K562 (cell line): Measurements from ENCODE around the gene ADGRA1. TPM values are rescaled to one million over a fixed set of nuclear protein-coding genes. Genes with fewer than 3 reads are reported as not detected.

Source experiments
- ATAC-seq: fragments of 200-7000 bp; cut with Tn5 transposase; 3 replicates; pipeline ENCODE4 v1.9.1; 2020; ENCODE audit warnings: moderate library complexity
- BruUV-seq: library from RNA; stranded (reverse); fragments of 400-500 nt; replicated peaks from 2 replicates; lab custom pipeline; 2021; lab: Mats Ljungman, UMichigan
- CTCF ChIA-PET: fragments of 300-600 bp; formaldehyde crosslinking; extraction: SDS; loops from one replicate; lab custom pipeline; 2021; ENCODE audit warnings: low intra/inter-chr PET ratio; lab: Yijun Ruan, JAX
- POLR2A ChIA-PET: fragments of 300-600, 350-650 bp; sonication (Branson Sonifier 250); formaldehyde crosslinking; extraction: SDS; loops from one replicate; lab custom pipeline; 2021; ENCODE audit warnings: antibody characterized with exemption, inconsistent platforms; lab: Yijun Ruan, JAX
- DNase-seq, 4 experiments: peaks; one replicate each; pipeline versions ENCODE4 v3.0.0 to v3.0.0-alpha.2; 2011 to 2018; ENCODE audit warnings: low spot score in 3 of 4, mixed read lengths in 3 of 4; ENCODE audit errors: extremely low read depth in 1 of 4
- FAIRE-seq: peaks from 2 replicates; lab custom pipeline; 2011; peaks lifted over from hg19 to GRCh38; lab: Jason Lieb, UNC
- H2AFZ ChIP-seq: 2 replicates; pipeline ENCODE4 v1.6.0; 2011; ENCODE audit warnings: low read depth, low read length, control low read depth, inconsistent platforms
- H3K27ac ChIP-seq: fragments of 200-600 bp; 3 replicates; pipeline ENCODE4 v1.8.0; 2011; ENCODE audit warnings: low read depth, mild to moderate bottlenecking, control low read depth, inconsistent platforms, low read length, moderate library complexity, mixed read lengths; ENCODE audit errors: extremely low read depth
- H3K27me3 ChIP-seq, 2 experiments: fragments of 300-600 bp in 1 of 2; 2 replicates in 1 of 2; 3 replicates in 1 of 2; pipeline versions ENCODE4 v1.6.0 to v1.8.0; 2011; ENCODE audit warnings: inconsistent platforms in 2 of 2, low read length in 2 of 2, mild to moderate bottlenecking in 1 of 2, mixed read lengths in 1 of 2, moderate library complexity in 1 of 2; ENCODE audit not compliant: control insufficient read depth in 2 of 2, insufficient read depth in 2 of 2
- H3K36me3 ChIP-seq: fragments of 300-600 bp; 3 replicates; pipeline ENCODE4 v1.8.0; 2011; ENCODE audit warnings: mild to moderate bottlenecking, low read length, inconsistent platforms; ENCODE audit not compliant: control insufficient read depth, insufficient read depth
- H3K4me1 ChIP-seq, 2 experiments: fragments of 200-600 bp in 1 of 2; replicated peaks in 1 of 2; 2 replicates in 1 of 2; 3 replicates in 1 of 2; pipeline versions ENCODE4 v1.5.1 to v1.8.0; 2011; ENCODE audit warnings: inconsistent platforms in 2 of 2, low read length in 2 of 2, mild to moderate bottlenecking in 1 of 2, mixed read lengths in 1 of 2, moderate library complexity in 1 of 2; ENCODE audit not compliant: control insufficient read depth in 2 of 2, insufficient read depth in 2 of 2
- H3K4me2 ChIP-seq: 2 replicates; pipeline ENCODE4 v1.6.1; 2011; ENCODE audit warnings: low read length, control low read depth, inconsistent platforms, mixed read lengths; ENCODE audit not compliant: insufficient read depth
- H3K4me3 ChIP-seq: fragments of 200-600 bp; sonication (generic), shearing (Covaris generic); 2 replicates; pipeline ENCODE4 v1.5.1; 2016; ENCODE audit warnings: control low read depth, inconsistent platforms
- H3K79me2 ChIP-seq: fragments of 200-600 bp; 3 replicates; pipeline ENCODE4 v1.8.0; 2011; ENCODE audit warnings: low read length, inconsistent platforms; ENCODE audit not compliant: control insufficient read depth, insufficient read depth
- H3K9ac ChIP-seq, 2 experiments: 2 replicates each; pipeline versions ENCODE4 v1.6.0 to v1.6.1; 2011; ENCODE audit warnings: low read depth in 2 of 2, low read length in 2 of 2, control low read depth in 1 of 2, inconsistent platforms in 1 of 2, mild to moderate bottlenecking in 1 of 2, mixed read lengths in 1 of 2; ENCODE audit not compliant: insufficient read depth in 1 of 2
- H3K9me1 ChIP-seq: one replicate; pipeline ENCODE4 v1.6.0; 2011; ENCODE audit warnings: inconsistent platforms, mild to moderate bottlenecking, low read length, moderate library complexity; ENCODE audit not compliant: control insufficient read depth, insufficient read depth
- H3K9me3 ChIP-seq: replicated peaks from 2 replicates; pipeline ENCODE4 v1.5.1; 2011; ENCODE audit warnings: low read depth, low read length, inconsistent platforms; ENCODE audit not compliant: control insufficient read depth, insufficient read depth
- H4K20me1 ChIP-seq: replicated peaks from 2 replicates; pipeline ENCODE4 v1.6.1; 2011; ENCODE audit warnings: low read length, inconsistent platforms, mixed read lengths; ENCODE audit not compliant: control insufficient read depth, insufficient read depth
- KDM5B ChIP-seq: fragments of 200-600 bp; sonication (generic); IDR thresholded peaks from 2 replicates; pipeline ENCODE4 v1.6.1; 2012; ENCODE audit warnings: low read depth, mild to moderate bottlenecking, moderate library complexity, low read length, control low read depth, inconsistent platforms; ENCODE audit not compliant: insufficient replicate concordance
- PHF8 ChIP-seq: fragments of 200-600 bp; sonication (generic); IDR thresholded peaks from 2 replicates; pipeline ENCODE4 v1.6.1; 2012; ENCODE audit warnings: mixed run types, mild to moderate bottlenecking, inconsistent platforms, low read length, moderate library complexity, borderline replicate concordance
- RHOXF2B ChIP-seq: fragments of 250-450 bp; sonication (Bioruptor Pico); conservative IDR thresholded peaks from 2 replicates; pipeline ENCODE4 v1.5.1; 2021
- ZNF551 ChIP-seq: fragments of 250-450 bp; sonication (Bioruptor Pico); IDR thresholded peaks from 2 replicates; pipeline ENCODE4 v1.5.0; 2021; ENCODE audit warnings: mild to moderate bottlenecking, moderate library complexity
- ZNF589 ChIP-seq: fragments of 200-800 bp; sonication (Bioruptor generic); IDR thresholded peaks from 2 replicates; pipeline ENCODE4 v1.6.1; 2016; ENCODE audit warnings: low read depth, missing genetic modification characterization, missing compliant biosample characterization
- ZNF707 ChIP-seq: fragments of 250-450 bp; sonication (Bioruptor Pico); conservative IDR thresholded peaks from 2 replicates; pipeline ENCODE4 v1.8.0; 2022; ENCODE audit warnings: inconsistent platforms, mild to moderate bottlenecking, moderate library complexity
- ZNF764 ChIP-seq: fragments of 250-450 bp; sonication (Bioruptor Pico); IDR thresholded peaks from 2 replicates; pipeline ENCODE4 v1.4.0; 2020; ENCODE audit warnings: low read depth, mild to moderate bottlenecking, moderate library complexity
- WGBS: fragments of 100-300 bp; shearing (Covaris generic); methylation state at CpG from one replicate; pipeline ENCODE4 v1.1.6; 2016; ENCODE audit warnings: low coverage, mixed read lengths; ENCODE audit not compliant: insufficient coverage; ENCODE audit errors: missing lambda C conversion rate; 5-methylcytosine and 5-hydroxymethylcytosine counted together
- in situ Hi-C: fragments of 300-500 bp; cut with MboI; formaldehyde crosslinking; loops from 4 replicates; pipeline ENCODE4 v1.15.0; 2018; ENCODE audit warnings: inconsistent platforms, mixed read lengths
- intact Hi-C: fragments of 100-400 bp; cut with micrococcal nuclease; formaldehyde crosslinking; loops from 2 replicates; pipeline ENCODE4 v1.14.2; 2022
- polyA plus RNA-seq, 8 experiments: library from polyadenylated mRNA; depleted of rRNA in 4 of 8; stranded (reverse) in 5 of 8; unstranded in 3 of 8; fragments of >200 nt; fragmentation: Nextera tagmentation in 2 of 8; fragmentation: Illumina TruSeq in 1 of 8; extraction: Ambion mirVana in 2 of 8; extraction: Trizol in 1 of 8; gene quantifications; 2 replicates each; pipeline versions ENCODE4 v1.2.1 to v1.2.3, GENCODE V29; 2011 to 2014; ENCODE audit warnings: inconsistent platforms in 1 of 8, missing spikeins in 1 of 8
- total RNA-seq, 7 experiments: library from RNA; depleted of rRNA in 6 of 7; stranded (reverse); fragments of >200 nt in 6 of 7; fragmentation: Illumina TruSeq in 2 of 7; extraction: Trizol in 2 of 7; gene quantifications; 2 replicates each; pipeline versions ENCODE4 v1.2.1 to v1.2.3, GENCODE V29; 2011 to 2021; ENCODE audit warnings: low replicate concordance in 1 of 7
- TF ChIP-seq, protein P1 (sequence below): fragments of 250-450 bp; sonication (Bioruptor Pico); IDR thresholded peaks from 2 replicates; pipeline ENCODE4 v1.6.1; 2021; ENCODE audit warnings: mild to moderate bottlenecking
- TF ChIP-seq, protein P2 (sequence below): sonication (generic); formaldehyde crosslinking; IDR thresholded peaks from 2 replicates; pipeline ENCODE4 v1.5.0; 2020; ENCODE audit warnings: missing genetic modification reagents
- TF ChIP-seq, protein P3 (sequence below), 3 experiments: IDR thresholded peaks in 2 of 3; conservative IDR thresholded peaks in 1 of 3; 2 replicates each; pipeline ENCODE4 v1.5.1; 2011 to 2012; ENCODE audit warnings: low read length in 3 of 3, mild to moderate bottlenecking in 3 of 3, control low read depth in 2 of 3, improper control_type of control experiment in 1 of 3, inconsistent platforms in 1 of 3, low read depth in 1 of 3, mixed read lengths in 1 of 3, moderate library complexity in 1 of 3; ENCODE audit not compliant: insufficient read depth in 2 of 3

The ADGRA1 gene
- total and polyA plus RNA-seq, 9 of the 15 experiments (the other 6 are each of a cell fraction or from before 2014, with no cell fraction given) = not detected

DNA sequence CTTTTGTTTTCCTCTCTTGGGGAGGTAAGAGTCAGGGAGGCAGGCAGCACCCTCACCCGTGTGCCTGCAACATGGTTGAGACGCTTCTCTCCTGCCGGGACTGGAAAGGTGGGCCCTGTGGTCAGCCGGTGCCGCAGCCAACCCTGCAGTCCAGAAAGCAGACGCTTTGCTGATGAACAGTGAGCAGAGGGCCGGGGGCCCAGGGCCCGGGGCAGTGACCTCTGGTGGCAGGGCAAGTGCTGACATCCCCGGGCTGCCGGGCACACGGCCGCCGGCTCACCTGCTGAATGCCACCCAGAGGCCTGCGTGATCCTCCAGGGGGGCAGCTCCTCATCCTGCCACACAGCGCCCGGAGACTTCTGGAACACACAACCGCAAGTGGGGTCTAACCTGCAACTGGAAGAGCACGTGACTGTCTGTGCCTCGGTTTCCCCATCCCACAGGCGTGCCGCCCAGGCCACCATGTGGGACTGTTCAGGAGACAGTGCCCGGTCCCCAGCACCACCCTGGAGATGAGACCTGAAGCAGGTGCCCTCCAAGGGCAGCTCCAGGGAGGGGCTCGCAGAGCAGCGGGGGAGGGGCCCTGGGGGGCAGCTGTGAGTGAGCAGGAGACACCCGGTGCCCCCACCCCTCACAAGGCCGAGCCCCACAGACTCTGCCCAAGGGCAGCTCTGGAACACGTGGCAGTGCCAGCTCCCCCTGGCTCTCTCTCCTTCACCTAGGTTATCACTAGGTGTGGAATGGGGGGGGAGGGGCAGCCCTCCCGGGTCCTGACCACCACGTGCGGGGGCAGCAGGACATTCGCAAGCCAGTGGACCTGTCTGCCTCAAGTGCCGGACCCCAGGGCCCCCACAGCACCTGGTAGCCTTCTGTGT lies 2.2 kb upstream of the ADGRA1 start:
- no peak overlapping the region for H2AFZ ChIP-seq
- WGBS = 2% methylated on average over 8 of the region's 32 CpGs

More for the DNA sequence above, 2.2 kb upstream of the ADGRA1 start:
- Histone ChIP-seq H3K27ac (no peak overlapping the region), H4K20me1 (no peaks in the 10 kb centered on the region), H3K9me1 (no peaks in the 10 kb centered on the region), H3K36me3 (no peaks in the 10 kb centered on the region), H3K27me3 (peaks cover 0 to 78% of the 10 kb centered on the region in 2 experiments; a peak in 2 of 5 replicates), H3K4me3 (no peak overlapping the region), H3K79me2 (no peaks in the 10 kb centered on the region), H3K4me1 (peaks cover 0 to 7% of the 10 kb centered on the region in 2 experiments; a peak in 1 of 5 replicates), H3K9ac (no peak overlapping the region), H3K4me2 (no peak overlapping the region), H3K9me3 (no peaks in the 10 kb centered on the region)
- no peak for FAIRE-seq
- DNase-seq = no peak
- TF ChIP-seq ZNF551 (no peak), ZNF764 (CRISPR knock-in tag) (no peak), ZNF589 (CRISPR knock-in tag) (no peak), KDM5B (no peak), PHF8 (no peak), ZNF707 (CRISPR knock-in tag) (no peak), RHOXF2B (no peak)
- TF ChIP-seq, protein P1, sequence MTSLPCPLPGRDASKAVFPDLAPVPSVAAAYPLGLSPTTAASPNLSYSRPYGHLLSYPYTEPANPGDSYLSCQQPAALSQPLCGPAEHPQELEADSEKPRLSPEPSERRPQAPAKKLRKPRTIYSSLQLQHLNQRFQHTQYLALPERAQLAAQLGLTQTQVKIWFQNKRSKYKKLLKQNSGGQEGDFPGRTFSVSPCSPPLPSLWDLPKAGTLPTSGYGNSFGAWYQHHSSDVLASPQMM (CRISPR knock-in tag) = no peak
- TF ChIP-seq, protein P2, sequence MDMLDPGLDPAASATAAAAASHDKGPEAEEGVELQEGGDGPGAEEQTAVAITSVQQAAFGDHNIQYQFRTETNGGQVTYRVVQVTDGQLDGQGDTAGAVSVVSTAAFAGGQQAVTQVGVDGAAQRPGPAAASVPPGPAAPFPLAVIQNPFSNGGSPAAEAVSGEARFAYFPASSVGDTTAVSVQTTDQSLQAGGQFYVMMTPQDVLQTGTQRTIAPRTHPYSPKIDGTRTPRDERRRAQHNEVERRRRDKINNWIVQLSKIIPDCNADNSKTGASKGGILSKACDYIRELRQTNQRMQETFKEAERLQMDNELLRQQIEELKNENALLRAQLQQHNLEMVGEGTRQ (CRISPR knock-in tag) = 0 out of 2 replicates have a peak, but pooled peaks have one; percentile 7
- TF ChIP-seq, protein P3, sequence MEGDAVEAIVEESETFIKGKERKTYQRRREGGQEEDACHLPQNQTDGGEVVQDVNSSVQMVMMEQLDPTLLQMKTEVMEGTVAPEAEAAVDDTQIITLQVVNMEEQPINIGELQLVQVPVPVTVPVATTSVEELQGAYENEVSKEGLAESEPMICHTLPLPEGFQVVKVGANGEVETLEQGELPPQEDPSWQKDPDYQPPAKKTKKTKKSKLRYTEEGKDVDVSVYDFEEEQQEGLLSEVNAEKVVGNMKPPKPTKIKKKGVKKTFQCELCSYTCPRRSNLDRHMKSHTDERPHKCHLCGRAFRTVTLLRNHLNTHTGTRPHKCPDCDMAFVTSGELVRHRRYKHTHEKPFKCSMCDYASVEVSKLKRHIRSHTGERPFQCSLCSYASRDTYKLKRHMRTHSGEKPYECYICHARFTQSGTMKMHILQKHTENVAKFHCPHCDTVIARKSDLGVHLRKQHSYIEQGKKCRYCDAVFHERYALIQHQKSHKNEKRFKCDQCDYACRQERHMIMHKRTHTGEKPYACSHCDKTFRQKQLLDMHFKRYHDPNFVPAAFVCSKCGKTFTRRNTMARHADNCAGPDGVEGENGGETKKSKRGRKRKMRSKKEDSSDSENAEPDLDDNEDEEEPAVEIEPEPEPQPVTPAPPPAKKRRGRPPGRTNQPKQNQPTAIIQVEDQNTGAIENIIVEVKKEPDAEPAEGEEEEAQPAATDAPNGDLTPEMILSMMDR (IDR thresholded peaks at IDR 0.05 in 2 of 3, conservative IDR thresholded peaks at IDR 0.05 in 1 of 3; ENCODE audit: insufficient read depth in 2 of 3, low read depth in 1 of 3, low read length in 3 of 3) = 0 out of 6 replicates have a peak, but pooled peaks of 1 of the 3 experiments have one; percentile 9
- intact Hi-C loops = no loop called here
- in situ Hi-C loops = no loop called here
- CTCF ChIA-PET = interaction anchor here (0.6 kb wide), 1 partner anchor 143 kb away, joined by 3 read pairs; no protein-coding TSS in a partner anchor
- no peak for ATAC-seq
- BruUV-seq = no TSS peak
- POLR2A ChIA-PET = no interaction called here
